HG03469 (cell line): ENCODE measurements around the gene CEBPZ.
"Not testable (repeated sequence)": the region's sequence is repeated elsewhere in the genome, so short reads cannot be mapped to it uniquely, and the experiment has no call there.

Experiments used
- ATAC-seq: cut with Tn5 transposase; IDR thresholded peaks from one replicate; pipeline ENCODE4 v1.9.1; 2021; ENCODE audit warnings: mild to moderate bottlenecking, moderate library complexity, moderate number of reproducible peaks; ENCODE audit not compliant: unreplicated experiment

CEBPZ gene

DNA sequence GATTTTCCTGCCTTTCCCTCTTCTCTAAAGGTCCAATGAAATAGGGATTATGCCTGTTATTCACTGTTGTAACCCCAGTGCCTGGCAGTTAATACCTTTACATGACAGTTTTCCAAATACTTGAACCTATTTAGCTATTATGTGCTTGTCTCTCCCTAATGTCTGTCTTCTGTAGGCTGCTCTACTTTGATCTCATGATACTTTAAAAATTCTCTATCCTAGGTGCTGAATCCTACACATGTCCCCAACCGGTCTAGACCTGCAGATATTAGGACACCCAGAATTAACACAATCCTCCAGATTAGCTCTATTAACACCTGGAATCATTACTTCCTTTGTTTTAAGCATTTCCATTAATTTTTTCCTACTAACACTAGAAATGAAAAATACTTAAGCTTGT lies 7.3 kb downstream of the CEBPZ start:
- ATAC-seq = no peak

GRCh38 chr2:37223131-37223530 lies 8.3 kb downstream of the CEBPZ start:
- no peak for ATAC-seq

DNA sequence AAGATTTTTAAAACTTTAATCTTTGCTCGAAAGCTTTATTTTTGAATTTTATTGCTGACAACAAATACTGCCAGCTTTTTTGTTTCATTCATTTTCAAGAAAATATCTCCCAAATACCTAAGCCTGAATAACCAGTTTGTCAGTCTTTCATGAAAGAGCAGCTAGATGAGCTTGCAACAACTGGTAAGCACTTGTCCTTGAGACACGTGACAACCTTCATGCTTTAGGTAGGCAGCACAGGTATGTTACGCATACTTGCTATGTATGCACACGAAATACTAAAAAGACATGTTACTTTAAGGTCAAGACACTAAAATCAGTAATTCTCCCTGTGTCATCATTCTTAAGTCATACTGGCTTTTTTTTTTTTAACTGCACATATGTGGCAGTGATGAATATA lies 12.3 kb downstream of the CEBPZ start:
- ATAC-seq = no peak

- no peak for ATAC-seq
Observed at GRCh38 chr2:37215250-37215649, 16.1 kb downstream of the CEBPZ start.

DNA sequence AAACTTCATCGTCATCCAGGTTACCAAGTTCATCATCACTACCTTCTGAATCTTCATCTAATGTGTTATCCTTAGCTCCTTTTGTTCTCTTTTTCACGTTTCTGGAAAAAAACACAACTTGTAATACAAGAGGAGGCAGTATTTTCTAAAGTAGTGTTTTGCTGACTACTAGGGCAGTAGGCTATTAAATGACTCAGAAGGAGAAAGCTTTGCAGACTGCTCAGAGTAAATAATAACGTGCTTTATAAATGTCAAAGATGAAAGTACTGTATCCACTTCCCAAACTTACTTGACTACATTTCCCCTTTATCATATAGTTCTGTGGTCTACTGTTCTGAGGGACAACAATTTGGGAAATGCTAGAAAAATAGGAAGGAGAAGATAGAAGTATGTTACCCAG lies 19.5 kb downstream of the CEBPZ start:
- no peak for ATAC-seq

- no peak for ATAC-seq
Observed at GRCh38 chr2:37211212-37211611, 20.2 kb downstream of the CEBPZ start.

DNA sequence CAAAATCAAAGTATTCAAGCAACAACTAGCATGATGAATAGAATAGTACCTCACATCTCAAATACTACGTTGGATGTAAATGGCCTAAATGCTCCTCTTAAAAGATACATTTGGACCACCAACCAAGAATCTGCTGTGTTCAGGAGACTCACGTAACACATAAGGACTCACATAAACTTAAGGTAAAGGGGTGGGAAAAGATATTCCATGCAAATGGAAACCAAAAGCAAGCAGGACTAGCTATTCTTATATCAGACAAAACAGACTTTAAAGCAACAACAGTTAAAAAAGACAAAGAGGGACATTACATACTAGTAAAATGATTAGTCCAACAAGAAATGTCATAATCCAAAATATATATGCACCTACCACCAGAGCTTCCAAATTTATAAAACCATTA lies 24.6 kb downstream of the CEBPZ start:
- ATAC-seq = not testable (repeated sequence)

GRCh38 chr2:37205689-37206341 lies 25.6 kb downstream of the CEBPZ start:
- ATAC-seq = no peak

GRCh38 chr2:37205071-37205661 lies 26.2 kb downstream of the CEBPZ start:
- not testable (repeated sequence) for ATAC-seq

GRCh38 chr2:37203708-37204107 lies 27.7 kb downstream of the CEBPZ start:
- no peak for ATAC-seq

DNA sequence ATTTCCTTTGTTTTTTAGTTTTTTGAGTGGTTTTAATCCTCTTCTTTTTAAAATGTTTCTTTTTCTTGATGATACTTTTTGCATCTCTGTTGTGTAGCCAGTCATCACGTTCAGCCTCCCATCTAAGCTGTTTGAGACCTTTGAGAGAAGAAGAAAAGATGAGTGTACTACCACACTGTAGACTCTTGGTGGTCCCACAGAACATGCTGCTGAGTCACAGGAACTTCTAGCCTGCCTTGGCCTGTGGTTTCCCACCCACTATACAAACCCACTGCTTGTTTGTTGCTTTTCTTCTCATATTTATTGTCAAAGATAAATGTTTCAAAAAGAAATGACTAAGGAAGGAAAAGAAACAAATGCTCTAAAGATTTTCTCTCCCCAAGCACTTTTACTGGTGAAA lies 29.6 kb downstream of the CEBPZ start:
- no peak for ATAC-seq

GRCh38 chr2:37201208-37201607 lies 30.2 kb downstream of the CEBPZ start:
- ATAC-seq = no peak

DNA sequence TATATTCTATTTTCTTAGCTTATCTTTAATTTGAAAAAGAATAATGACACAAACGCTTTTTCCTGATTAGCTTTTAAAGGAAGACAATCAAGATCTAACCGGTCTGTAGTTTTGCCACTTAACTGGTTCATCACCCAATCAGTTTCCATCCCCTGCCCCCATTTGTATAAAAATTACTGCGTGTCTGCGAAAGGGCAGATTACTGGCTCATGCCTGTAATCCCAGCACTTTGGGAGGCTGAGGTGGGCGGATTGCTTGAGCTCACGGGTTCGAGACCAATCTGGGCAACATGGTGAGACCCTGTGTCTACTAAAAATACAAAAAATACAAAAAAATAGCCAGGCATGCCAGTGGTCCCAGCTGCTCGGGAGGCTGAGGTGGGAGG lies 32.7 kb downstream of the CEBPZ start:
- no peak for ATAC-seq

DNA sequence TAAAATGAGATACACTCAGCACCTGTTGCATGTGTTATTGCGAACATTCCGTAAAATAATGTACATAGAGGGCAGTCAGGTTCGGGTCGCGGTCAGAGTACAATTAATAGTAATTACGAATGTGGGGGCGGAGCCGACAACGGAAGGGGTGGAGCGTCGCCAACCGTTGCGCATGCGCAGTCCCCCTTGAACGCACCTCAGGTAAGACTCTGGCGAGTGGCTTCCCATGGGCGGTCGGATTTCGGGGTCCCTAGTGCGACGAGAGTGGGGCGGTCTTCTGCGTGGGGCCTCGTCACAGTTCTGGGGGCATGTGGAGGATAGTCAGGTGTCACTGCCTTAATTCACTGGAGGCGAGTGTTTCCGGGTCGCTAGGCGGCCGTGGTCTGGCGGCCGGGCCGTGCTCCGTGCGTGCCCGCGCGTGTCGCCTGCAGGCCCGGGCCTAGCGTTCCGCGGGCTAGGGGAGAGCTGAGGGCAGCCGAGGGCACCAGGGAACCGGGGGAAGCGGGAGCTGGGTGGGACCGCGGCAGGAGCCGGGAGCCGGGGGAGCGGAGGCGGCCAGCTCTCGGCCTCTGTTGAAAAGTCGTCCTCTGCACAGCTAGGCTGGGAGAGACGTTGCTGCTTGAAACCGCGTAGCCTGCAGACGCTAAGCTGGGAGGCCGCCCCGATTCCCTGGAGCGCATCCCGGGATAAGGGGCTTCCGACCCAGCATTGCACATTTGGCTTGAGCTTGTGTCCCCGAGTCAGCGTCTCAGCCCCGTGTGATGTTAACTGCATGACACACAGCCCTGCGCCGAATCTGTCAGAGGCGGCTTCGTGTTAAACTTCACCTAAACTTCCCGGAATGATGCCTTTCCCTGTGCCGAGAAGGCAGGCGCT lies 34.8 kb downstream of the CEBPZ start, which contains the start of gene CEBPZOS:
Gene CEBPZOS, plus strand, starts transcription at position 177 of the 876 bp plus-strand sequence. CDS start 3,209 bp downstream, outside the sequence.
- ATAC-seq = peak; percentile 47

DNA sequence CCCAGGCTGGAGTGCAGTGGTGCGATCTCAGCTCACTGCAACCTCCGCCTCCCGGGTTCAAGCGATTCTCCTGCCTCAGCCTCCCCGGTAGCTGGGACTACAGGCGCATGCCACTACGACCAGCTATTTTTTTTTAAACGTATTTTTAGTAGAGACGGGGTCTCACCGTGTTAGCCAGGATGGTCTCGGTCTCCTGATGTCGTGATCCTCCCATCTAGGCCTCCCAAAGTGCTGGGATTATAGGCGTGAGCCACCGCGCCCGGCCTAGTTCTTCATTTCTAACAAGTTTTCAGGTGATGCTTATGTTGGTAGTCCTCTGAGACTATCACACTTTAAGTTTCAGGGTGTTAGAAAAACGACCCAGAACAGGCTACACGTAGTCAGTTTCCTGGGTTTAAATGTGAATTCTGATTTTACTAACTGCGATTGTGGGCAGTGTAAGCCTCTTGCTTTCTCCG lies 35.5 kb downstream of the CEBPZ start:
- ATAC-seq = not testable (repeated sequence)

- ATAC-seq = no peak
Observed at GRCh38 chr2:37192551-37192950, 38.8 kb downstream of the CEBPZ start.

- no peak for ATAC-seq
Observed at GRCh38 chr2:37191747-37192146, 39.6 kb downstream of the CEBPZ start.

DNA sequence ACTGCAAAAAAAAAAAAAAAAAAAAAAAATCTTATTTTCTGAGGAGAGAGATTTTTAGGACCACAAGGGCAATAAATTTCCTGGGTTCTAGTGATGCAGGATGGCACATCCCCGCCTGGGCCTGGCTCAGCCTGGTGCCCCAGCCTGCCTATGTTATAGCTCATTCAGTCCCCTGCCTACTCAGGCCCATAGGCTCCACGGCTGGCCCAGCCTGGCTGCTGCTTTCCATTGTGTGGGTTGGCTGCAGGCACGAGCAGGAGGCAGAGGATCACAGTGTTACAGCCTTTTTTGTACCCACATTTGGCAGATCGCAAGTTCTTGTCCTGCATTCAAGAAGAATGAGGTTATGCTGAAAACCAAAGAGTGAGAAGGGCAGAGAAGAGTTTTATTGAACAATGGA lies 40.1 kb downstream of the CEBPZ start:
- no peak for ATAC-seq

DNA sequence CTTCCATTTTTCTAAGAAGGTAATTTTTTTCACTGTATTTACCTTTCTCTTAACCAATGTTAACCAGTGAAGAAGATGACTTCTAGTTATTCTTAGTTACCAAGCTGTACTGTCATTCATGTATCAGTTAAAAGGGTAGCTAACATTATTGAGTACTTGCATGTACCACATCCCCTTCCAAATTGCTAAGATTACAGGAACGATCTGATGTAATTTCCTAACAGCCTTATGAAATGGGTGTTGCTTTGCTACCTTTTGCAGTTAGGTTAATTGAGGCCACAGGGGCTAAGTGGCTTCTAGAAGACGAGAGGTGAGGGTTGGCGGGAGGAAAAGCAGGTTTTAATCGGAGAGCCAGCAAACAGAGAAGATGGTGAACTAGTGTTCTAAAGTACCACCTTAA lies 41.1 kb downstream of the CEBPZ start:
- no peak for ATAC-seq

GRCh38 chr2:37189452-37190153 lies 41.8 kb downstream of the CEBPZ start:
- no peak for ATAC-seq

DNA sequence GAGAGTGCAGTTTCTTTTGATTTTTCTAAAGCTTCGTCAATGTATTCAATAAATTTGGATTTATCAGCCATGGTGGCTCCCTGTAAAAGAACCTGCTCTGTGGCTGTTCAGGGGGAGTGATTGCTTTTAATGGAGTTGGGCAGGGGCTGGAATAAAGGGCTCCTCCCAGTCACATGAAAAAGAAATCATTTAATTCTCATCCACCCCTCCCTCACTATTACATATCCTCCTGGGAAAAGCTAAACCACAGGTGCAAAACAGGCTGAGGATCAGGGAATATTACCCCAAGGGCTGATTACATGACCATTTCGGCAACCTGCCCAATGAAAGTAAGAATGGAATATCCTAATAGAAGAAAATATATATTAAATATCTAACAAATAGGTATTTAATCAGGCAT lies 42.8 kb downstream of the CEBPZ start, which contains the start of gene SULT6B1:
Gene SULT6B1, minus strand, starts transcription at position 101 of the 400 bp plus-strand sequence. Its CDS starts 30 bp downstream, at position 71.
- ATAC-seq = no peak
